Stomach (tissue), 9 donors: ENCODE results near the gene C12orf54. TPM values are rescaled to one million over a fixed set of nuclear protein-coding genes. Genes with fewer than 3 reads are reported as not detected.

Experiments
- DNase-seq, 2 donors: peaks; one replicate each; pipeline versions ENCODE4 v3.0.0 to v3.0.0-alpha.2; 2013 to 2019
- H3K27ac ChIP-seq, 5 donors: fragments of 200-600 bp in 4 of 5; sonication (generic) in 4 of 5; one replicate each; pipeline ENCODE4 v1.5.1; 2013 to 2019; ENCODE audit warnings: mild to moderate bottlenecking in 1 of 5, moderate library complexity in 1 of 5
- H3K27me3 ChIP-seq, 3 donors: fragments of 200-600 bp; sonication (generic); one replicate each; pipeline ENCODE4 v1.5.1; 2017 to 2019; ENCODE audit warnings: mixed run types in 1 of 3
- H3K36me3 ChIP-seq, 4 donors: fragments of 200-600 bp; sonication (generic); 1 replicate in 3 of 4; 2 replicates in 1 of 4; pipeline ENCODE4 v1.5.1; 2016 to 2019
- H3K4me1 ChIP-seq, 4 donors: fragments of 200-600 bp; sonication (generic); one replicate each; pipeline ENCODE4 v1.5.1; 2016 to 2019
- H3K4me3 ChIP-seq, 4 donors: fragments of 200-600 bp; sonication (generic) in 3 of 4; one replicate each; pipeline ENCODE4 v1.5.1; 2016 to 2019; ENCODE audit warnings: mild to moderate bottlenecking in 1 of 4
- H3K9me3 ChIP-seq, 4 donors: fragments of 200-600 bp; sonication (generic); one replicate each; pipeline ENCODE4 v1.5.1; 2016 to 2019
- EP300 ChIP-seq: sonication (generic); formaldehyde crosslinking; IDR thresholded peaks from one replicate; pipeline ENCODE4 v1.6.1; 2017; ENCODE audit warnings: antibody characterized with exemption
- POLR2A ChIP-seq, 4 donors: fragments of 450-650 bp; IDR thresholded peaks; one replicate each; pipeline ENCODE4 v1.6.1; 2016; ENCODE audit warnings: antibody characterized with exemption in 4 of 4, control low read depth in 2 of 4, mild to moderate bottlenecking in 1 of 4, moderate library complexity in 1 of 4
- POLR2AphosphoS5 ChIP-seq, 3 donors: sonication (generic); formaldehyde crosslinking; IDR thresholded peaks; one replicate each; pipeline ENCODE4 v1.6.1; 2016; ENCODE audit warnings: antibody characterized with exemption in 3 of 3
- WGBS, 5 donors: extraction: QIAGEN DNeasy Blood & Tissue Kit in 3 of 5; methylation state at CpG; one replicate each; pipeline versions ENCODE4 v1.1.5 to v1.1.7; 2013 to 2018; 5-methylcytosine and 5-hydroxymethylcytosine counted together
- intact Hi-C: fragments of 100-400 bp; cut with DNase I; formaldehyde crosslinking; loops from one replicate; pipeline ENCODE4 v1.15.1; 2023; ENCODE audit warnings: low total_unique reads
- polyA plus RNA-seq, 3 donors: library from polyadenylated mRNA; stranded (reverse); fragments of 200-250 nt; gene quantifications; one replicate each; pipeline ENCODE4 v1.2.3, GENCODE V29; 2013
- total RNA-seq, 5 donors: library from RNA; depleted of rRNA; stranded (reverse); fragments of >200 nt; gene quantifications; one replicate each; pipeline versions ENCODE4 v1.1.0 to v1.2.3, GENCODE V29; 2014 to 2016
- TF ChIP-seq, protein P1 (sequence below), 7 experiments: fragments of 450-650 bp in 4 of 7; fragments of 200-600 bp in 3 of 7; sonication (generic) in 3 of 7; IDR thresholded peaks; one replicate each; pipeline ENCODE4 v1.5.1; 2016 to 2019; ENCODE audit warnings: antibody characterized with exemption in 7 of 7, control low read depth in 2 of 7, mild to moderate bottlenecking in 1 of 7
- donor health status: healthy with polysubstance abuse.
- donor health status: Bipolar disorder and iron deficiency.
- donor health status: healthy.

The C12orf54 gene
- total and polyA plus RNA-seq, 8 donors: 1.7 to 10.4 TPM; not detected in 6

- Histone ChIP-seq H3K4me1 (no peaks in the 10 kb centered on the region), H3K27ac (no peak within 1 kb of the TSS), H3K4me3 (no peak within 1 kb of the TSS), H3K36me3 (no peaks in the 10 kb centered on the region), H3K27me3 (peaks cover 0 to 3% (median 0%) of the 10 kb centered on the region in 3 donors), H3K9me3 (no peaks in the 10 kb centered on the region)
- intact Hi-C loops: no loop called here
- TF ChIP-seq POLR2A (IDR thresholded peaks at IDR 0.05) (no peak), POLR2AphosphoS5 (IDR thresholded peaks at IDR 0.05) (no peak), EP300 (no peak)
- TF ChIP-seq, protein P1, sequence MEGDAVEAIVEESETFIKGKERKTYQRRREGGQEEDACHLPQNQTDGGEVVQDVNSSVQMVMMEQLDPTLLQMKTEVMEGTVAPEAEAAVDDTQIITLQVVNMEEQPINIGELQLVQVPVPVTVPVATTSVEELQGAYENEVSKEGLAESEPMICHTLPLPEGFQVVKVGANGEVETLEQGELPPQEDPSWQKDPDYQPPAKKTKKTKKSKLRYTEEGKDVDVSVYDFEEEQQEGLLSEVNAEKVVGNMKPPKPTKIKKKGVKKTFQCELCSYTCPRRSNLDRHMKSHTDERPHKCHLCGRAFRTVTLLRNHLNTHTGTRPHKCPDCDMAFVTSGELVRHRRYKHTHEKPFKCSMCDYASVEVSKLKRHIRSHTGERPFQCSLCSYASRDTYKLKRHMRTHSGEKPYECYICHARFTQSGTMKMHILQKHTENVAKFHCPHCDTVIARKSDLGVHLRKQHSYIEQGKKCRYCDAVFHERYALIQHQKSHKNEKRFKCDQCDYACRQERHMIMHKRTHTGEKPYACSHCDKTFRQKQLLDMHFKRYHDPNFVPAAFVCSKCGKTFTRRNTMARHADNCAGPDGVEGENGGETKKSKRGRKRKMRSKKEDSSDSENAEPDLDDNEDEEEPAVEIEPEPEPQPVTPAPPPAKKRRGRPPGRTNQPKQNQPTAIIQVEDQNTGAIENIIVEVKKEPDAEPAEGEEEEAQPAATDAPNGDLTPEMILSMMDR (IDR thresholded peaks at IDR 0.05): no peak
- WGBS, 5 donors: 72 to 94% (median 86%) methylated on average over 5 of the region's 5 CpGs
- DNase-seq: no peak
These were observed 43.0 kb downstream of the C12orf54 start, which contains the start of gene OR8S1 for GRCh38 chr12:48525332-48525731. TSS of gene OR8S1 (plus strand) at chr12:48525632. CDS start at chr12:48525632, 0 bp downstream.

GRCh38 chr12:48527891-48528670, 45.8 kb downstream of the C12orf54 start:
- no peak for DNase-seq
- TF ChIP-seq, protein P1 (IDR thresholded peaks at IDR 0.05): no peak
- no peak for TF ChIP-seq POLR2AphosphoS5 (IDR thresholded peaks at IDR 0.05)
- no peak for TF ChIP-seq EP300
- TF ChIP-seq POLR2A (IDR thresholded peaks at IDR 0.05): no peak
- Histone ChIP-seq H3K4me3 (no peak overlapping the region), H3K27ac (no peak overlapping the region), H3K4me1 (no peaks in the 10 kb centered on the region), H3K36me3 (no peaks in the 10 kb centered on the region), H3K9me3 (no peaks in the 10 kb centered on the region), H3K27me3 (peaks cover 0 to 3% (median 0%) of the 10 kb centered on the region in 3 donors)
- 89 to 93% (median 92%) methylated on average over 40 to 44 of the region's 44 CpGs for WGBS, 5 donors
- intact Hi-C loops: no loop called here

GRCh38 chr12:48532601-48533000, 50.3 kb downstream of the C12orf54 start:
- DNase-seq: no peak

DNA sequence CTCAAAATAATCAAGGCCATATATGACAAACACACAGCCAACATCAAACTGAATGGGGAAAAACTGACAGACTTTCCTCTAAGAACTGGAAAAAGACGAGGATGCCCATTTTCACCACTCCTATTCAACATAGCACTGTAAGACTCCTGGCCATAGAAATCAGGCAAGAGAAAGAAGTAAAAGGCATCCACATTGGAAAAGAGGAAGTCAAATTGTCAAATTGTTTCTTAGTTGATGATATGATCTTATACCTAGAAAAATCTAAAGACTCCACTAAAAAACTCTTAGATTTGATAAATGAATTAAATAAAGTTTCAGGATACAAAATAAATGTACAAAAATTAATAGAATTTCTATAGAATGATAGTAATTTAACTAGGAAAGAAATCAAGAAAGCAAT, 54.3 kb downstream of the C12orf54 start:
- H3K36me3 ChIP-seq: no peaks in the 10 kb centered on the region
- intact Hi-C loops: no loop called here
- WGBS, 5 donors: 78 to 91% (median 89%) methylated on average over 1 of the region's 1 CpG
- no peak for DNase-seq
- no peaks in the 10 kb centered on the region for H3K4me1 ChIP-seq
- peaks cover 0 to 5% (median 0%) of the 10 kb centered on the region in 3 donors for H3K27me3 ChIP-seq
- H3K4me3 ChIP-seq: no peak overlapping the region
- peaks cover 0 to 8% (median 3%) of the 10 kb centered on the region in 4 donors for H3K9me3 ChIP-seq
- TF ChIP-seq POLR2AphosphoS5 (IDR thresholded peaks at IDR 0.05) (no peak), EP300 (no peak), POLR2A (IDR thresholded peaks at IDR 0.05) (no peak)
- TF ChIP-seq, protein P1 (IDR thresholded peaks at IDR 0.05): no peak
- no peak overlapping the region for H3K27ac ChIP-seq

More at GRCh38 chr12:48532601-48533000, 50.3 kb downstream of the C12orf54 start:
- no peak overlapping the region for H3K27ac ChIP-seq
- no peaks in the 10 kb centered on the region for H3K4me1 ChIP-seq
- intact Hi-C loops: no loop called here
- peaks cover 0 to 3% (median 0%) of the 10 kb centered on the region in 3 donors for H3K27me3 ChIP-seq
- no peak overlapping the region for H3K4me3 ChIP-seq
- no peak for TF ChIP-seq POLR2A (IDR thresholded peaks at IDR 0.05)
- H3K9me3 ChIP-seq: peaks cover 0 to 8% (median 3%) of the 10 kb centered on the region in 4 donors
- H3K36me3 ChIP-seq: no peaks in the 10 kb centered on the region
